SK-N-SH treated with all-trans-retinoic acid at 6 μM for 48 hours (cell line): ENCODE data around the gene ETV1.

Experiments used
- ARNTL ChIP-seq: fragments of 450-650 bp; formaldehyde crosslinking; IDR thresholded peaks from 2 replicates; pipeline ENCODE4 v1.5.0; 2020; ENCODE audit warnings: low read depth, mild to moderate bottlenecking, moderate library complexity, borderline replicate concordance
- BACH2 ChIP-seq: fragments of 250-450 bp; sonication (Bioruptor Pico); IDR thresholded peaks from 2 replicates; pipeline ENCODE4 v1.9.0; 2021; ENCODE audit warnings: mild to moderate bottlenecking, borderline replicate concordance
- CSDC2 ChIP-seq: fragments of 250-450 bp; sonication (Bioruptor Pico); IDR thresholded peaks from 2 replicates; pipeline ENCODE4 v1.5.0; 2020; ENCODE audit warnings: mild to moderate bottlenecking, moderate library complexity
- ESRRG ChIP-seq: fragments of 250-450 bp; sonication (Bioruptor Pico); IDR thresholded peaks from 2 replicates; pipeline ENCODE4 v1.6.1; 2021; ENCODE audit warnings: mild to moderate bottlenecking
- GLIS3 ChIP-seq: fragments of 250-450 bp; sonication (Bioruptor Pico); IDR thresholded peaks from 2 replicates; pipeline ENCODE4 v1.5.0; 2020; ENCODE audit warnings: mild to moderate bottlenecking, moderate library complexity
- PPARA ChIP-seq: fragments of 250-450 bp; sonication (Bioruptor Pico); IDR thresholded peaks from 2 replicates; pipeline ENCODE4 v1.5.0; 2020; ENCODE audit warnings: mild to moderate bottlenecking, borderline replicate concordance
- RARB ChIP-seq: fragments of 250-450 bp; sonication (Bioruptor Pico); IDR thresholded peaks from 2 replicates; pipeline ENCODE4 v1.8.0; 2021; ENCODE audit warnings: mild to moderate bottlenecking, moderate library complexity
- TOX ChIP-seq: fragments of 250-450 bp; sonication (Bioruptor Pico); IDR thresholded peaks from 2 replicates; pipeline ENCODE4 v1.8.0; 2021; ENCODE audit warnings: mild to moderate bottlenecking, moderate library complexity, borderline replicate concordance
- ZNF565 ChIP-seq: fragments of 450-650 bp; formaldehyde crosslinking; conservative IDR thresholded peaks from 2 replicates; pipeline ENCODE4 v1.5.0; 2020; ENCODE audit warnings: low read depth, mild to moderate bottlenecking, moderate library complexity
- TF ChIP-seq, protein P1 (sequence below): fragments of 250-450 bp; sonication (Bioruptor Pico); IDR thresholded peaks from 2 replicates; pipeline ENCODE4 v1.5.0; 2020; ENCODE audit warnings: mild to moderate bottlenecking, moderate library complexity
- TF ChIP-seq, protein P2 (sequence below): fragments of 250-450 bp; sonication (Bioruptor Pico); IDR thresholded peaks from 2 replicates; pipeline ENCODE4 v1.5.1; 2020; ENCODE audit warnings: low read depth, mild to moderate bottlenecking, moderate library complexity
- TF ChIP-seq, protein P3 (sequence below): fragments of 250-450 bp; sonication (Bioruptor Pico); IDR thresholded peaks from 2 replicates; pipeline ENCODE4 v1.8.0; 2020; ENCODE audit warnings: mild to moderate bottlenecking, moderate library complexity, borderline replicate concordance

DNA sequence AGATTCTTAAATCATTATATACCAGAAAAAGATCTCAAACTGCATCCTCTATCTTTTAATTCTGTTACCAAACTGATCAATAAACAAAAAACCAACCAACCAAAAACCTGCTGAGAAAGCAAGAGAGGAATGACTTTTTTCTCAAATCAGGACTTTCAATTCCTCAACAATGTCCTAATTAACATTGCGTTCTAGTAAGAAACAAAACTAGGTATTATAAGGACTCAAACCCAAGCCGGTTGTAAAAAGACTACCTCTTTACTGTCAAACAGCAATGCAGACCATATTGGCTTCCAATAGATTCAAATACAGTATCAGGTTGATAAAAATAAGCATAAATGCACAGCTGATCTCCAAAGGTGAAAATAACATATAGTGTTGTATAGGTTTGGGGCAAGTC, 57.3 kb downstream of the ETV1 start:
- TF ChIP-seq, protein P1, sequence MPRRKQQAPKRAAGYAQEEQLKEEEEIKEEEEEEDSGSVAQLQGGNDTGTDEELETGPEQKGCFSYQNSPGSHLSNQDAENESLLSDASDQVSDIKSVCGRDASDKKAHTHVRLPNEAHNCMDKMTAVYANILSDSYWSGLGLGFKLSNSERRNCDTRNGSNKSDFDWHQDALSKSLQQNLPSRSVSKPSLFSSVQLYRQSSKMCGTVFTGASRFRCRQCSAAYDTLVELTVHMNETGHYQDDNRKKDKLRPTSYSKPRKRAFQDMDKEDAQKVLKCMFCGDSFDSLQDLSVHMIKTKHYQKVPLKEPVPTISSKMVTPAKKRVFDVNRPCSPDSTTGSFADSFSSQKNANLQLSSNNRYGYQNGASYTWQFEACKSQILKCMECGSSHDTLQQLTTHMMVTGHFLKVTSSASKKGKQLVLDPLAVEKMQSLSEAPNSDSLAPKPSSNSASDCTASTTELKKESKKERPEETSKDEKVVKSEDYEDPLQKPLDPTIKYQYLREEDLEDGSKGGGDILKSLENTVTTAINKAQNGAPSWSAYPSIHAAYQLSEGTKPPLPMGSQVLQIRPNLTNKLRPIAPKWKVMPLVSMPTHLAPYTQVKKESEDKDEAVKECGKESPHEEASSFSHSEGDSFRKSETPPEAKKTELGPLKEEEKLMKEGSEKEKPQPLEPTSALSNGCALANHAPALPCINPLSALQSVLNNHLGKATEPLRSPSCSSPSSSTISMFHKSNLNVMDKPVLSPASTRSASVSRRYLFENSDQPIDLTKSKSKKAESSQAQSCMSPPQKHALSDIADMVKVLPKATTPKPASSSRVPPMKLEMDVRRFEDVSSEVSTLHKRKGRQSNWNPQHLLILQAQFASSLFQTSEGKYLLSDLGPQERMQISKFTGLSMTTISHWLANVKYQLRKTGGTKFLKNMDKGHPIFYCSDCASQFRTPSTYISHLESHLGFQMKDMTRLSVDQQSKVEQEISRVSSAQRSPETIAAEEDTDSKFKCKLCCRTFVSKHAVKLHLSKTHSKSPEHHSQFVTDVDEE (CRISPR knock-in tag): no peak
- TF ChIP-seq, protein P2, sequence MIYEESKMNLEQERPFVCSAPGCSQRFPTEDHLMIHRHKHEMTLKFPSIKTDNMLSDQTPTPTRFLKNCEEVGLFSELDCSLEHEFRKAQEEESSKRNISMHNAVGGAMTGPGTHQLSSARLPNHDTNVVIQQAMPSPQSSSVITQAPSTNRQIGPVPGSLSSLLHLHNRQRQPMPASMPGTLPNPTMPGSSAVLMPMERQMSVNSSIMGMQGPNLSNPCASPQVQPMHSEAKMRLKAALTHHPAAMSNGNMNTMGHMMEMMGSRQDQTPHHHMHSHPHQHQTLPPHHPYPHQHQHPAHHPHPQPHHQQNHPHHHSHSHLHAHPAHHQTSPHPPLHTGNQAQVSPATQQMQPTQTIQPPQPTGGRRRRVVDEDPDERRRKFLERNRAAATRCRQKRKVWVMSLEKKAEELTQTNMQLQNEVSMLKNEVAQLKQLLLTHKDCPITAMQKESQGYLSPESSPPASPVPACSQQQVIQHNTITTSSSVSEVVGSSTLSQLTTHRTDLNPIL (CRISPR knock-in tag): no peak
- TF ChIP-seq PPARA (CRISPR knock-in tag): no peak
- no peak for TF ChIP-seq ARNTL
- TF ChIP-seq, protein P3, sequence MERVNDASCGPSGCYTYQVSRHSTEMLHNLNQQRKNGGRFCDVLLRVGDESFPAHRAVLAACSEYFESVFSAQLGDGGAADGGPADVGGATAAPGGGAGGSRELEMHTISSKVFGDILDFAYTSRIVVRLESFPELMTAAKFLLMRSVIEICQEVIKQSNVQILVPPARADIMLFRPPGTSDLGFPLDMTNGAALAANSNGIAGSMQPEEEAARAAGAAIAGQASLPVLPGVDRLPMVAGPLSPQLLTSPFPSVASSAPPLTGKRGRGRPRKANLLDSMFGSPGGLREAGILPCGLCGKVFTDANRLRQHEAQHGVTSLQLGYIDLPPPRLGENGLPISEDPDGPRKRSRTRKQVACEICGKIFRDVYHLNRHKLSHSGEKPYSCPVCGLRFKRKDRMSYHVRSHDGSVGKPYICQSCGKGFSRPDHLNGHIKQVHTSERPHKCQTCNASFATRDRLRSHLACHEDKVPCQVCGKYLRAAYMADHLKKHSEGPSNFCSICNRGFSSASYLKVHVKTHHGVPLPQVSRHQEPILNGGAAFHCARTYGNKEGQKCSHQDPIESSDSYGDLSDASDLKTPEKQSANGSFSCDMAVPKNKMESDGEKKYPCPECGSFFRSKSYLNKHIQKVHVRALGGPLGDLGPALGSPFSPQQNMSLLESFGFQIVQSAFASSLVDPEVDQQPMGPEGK (CRISPR knock-in tag): no peak
- TF ChIP-seq TOX (CRISPR knock-in tag): no peak
- no peak for TF ChIP-seq BACH2 (CRISPR knock-in tag)
- TF ChIP-seq RARB (CRISPR knock-in tag): no peak
- no peak for TF ChIP-seq ZNF565
- TF ChIP-seq CSDC2 (CRISPR knock-in tag): no peak
- no peak for TF ChIP-seq GLIS3 (CRISPR knock-in tag)
- TF ChIP-seq ESRRG (CRISPR knock-in tag): no peak
